Measurements from ENCODE around the gene MKRN2.

- TF ChIP-seq EZH2phosphoT487 (IDR thresholded peaks at IDR 0.05; ENCODE audit: insufficient read depth, low read depth) (no peak), EZH2 (IDR thresholded peaks at IDR 0.05; ENCODE audit: insufficient read depth, poor library complexity, severe bottlenecking) (no peak)
Measured at GRCh38 chr3:12518261-12519028, 38.4 kb upstream of the MKRN2 start.
